GM18861 (cell line): ENCODE measurements around the gene THPO.

Source experiments
- ATAC-seq: cut with Tn5 transposase; IDR thresholded peaks from one replicate; pipeline ENCODE4 v1.9.1; 2021; ENCODE audit not compliant: unreplicated experiment

The THPO gene

GRCh38 chr3:184366619-184367289 lies 11.3 kb downstream of the THPO start:
- ATAC-seq, result no peak

- ATAC-seq, result peak; percentile 80
These were observed 15.1 kb downstream of the THPO start for GRCh38 chr3:184362668-184363546.

GRCh38 chr3:184361932-184362667 lies 15.9 kb downstream of the THPO start:
- ATAC-seq, result no peak

- peak; percentile 31 for ATAC-seq
These were observed 16.5 kb downstream of the THPO start, which contains the start of the genes CLCN2 and POLR2H for GRCh38 chr3:184361532-184361931. TSS of gene CLCN2 (minus strand) at chr3:184361605. CDS start at chr3:184361479, 126 bp downstream. TSS of gene POLR2H (plus strand) at chr3:184361710. CDS start at chr3:184363493, 1,783 bp downstream.

- ATAC-seq, result peak; percentile 2
These were observed 17.0 kb downstream of the THPO start for GRCh38 chr3:184360929-184361531.

GRCh38 chr3:184360070-184360928 lies 17.7 kb downstream of the THPO start:
- ATAC-seq, result no peak

GRCh38 chr3:184359610-184360009 lies 18.4 kb downstream of the THPO start:
- no peak for ATAC-seq

- no peak for ATAC-seq
These were observed 19.1 kb downstream of the THPO start for GRCh38 chr3:184358921-184359350.

- ATAC-seq, result no peak
These were observed 19.8 kb downstream of the THPO start for GRCh38 chr3:184358124-184358767.

- no peak for ATAC-seq
These were observed 20.5 kb downstream of the THPO start for GRCh38 chr3:184357248-184358123.

- no peak for ATAC-seq
These were observed 22.6 kb downstream of the THPO start for GRCh38 chr3:184355261-184356040.

GRCh38 chr3:184354754-184355153 lies 23.3 kb downstream of the THPO start:
- ATAC-seq, result no peak

- ATAC-seq, result no peak
These were observed 23.8 kb downstream of the THPO start for GRCh38 chr3:184354121-184354728.

GRCh38 chr3:184353546-184353941 lies 24.5 kb downstream of the THPO start:
- no peak for ATAC-seq

GRCh38 chr3:184352897-184353545 lies 25.0 kb downstream of the THPO start:
- ATAC-seq, result no peak

- no peak for ATAC-seq
These were observed 25.7 kb downstream of the THPO start for GRCh38 chr3:184352149-184352785.
